Cardiac septum (tissue), 1 donor: ENCODE data around the gene TMEM272. TPM values are rescaled to one million over a fixed set of nuclear protein-coding genes. Genes with fewer than 3 reads are reported as not detected.

Source experiments
- DNase-seq: peaks from one replicate; pipeline ENCODE4 v3.0.0-alpha.2; 2020; ENCODE audit warnings: low spot score
- intact Hi-C: fragments of 100-400 bp; cut with DNase I; formaldehyde crosslinking; loops from one replicate; pipeline ENCODE4 v1.14.0; 2022
- total RNA-seq: library from RNA; stranded (reverse); fragmentation: NEBNext Ultra II Directional; extraction: Animal tissue kit (Norgen Biotek cat#: 25700); gene quantifications from one replicate; pipeline ENCODE4 v1.2.1, GENCODE V29; 2021
- donor health status: DM: no; HTN: no; CAD: no.

Gene TMEM272
- total RNA-seq, 1 donor from 2014 or later = 1.7 TPM

GRCh38 chr13:51769455-51770127 lies 75.4 kb downstream of the TMEM272 start:
- intact Hi-C loops = loop anchor here (5.0 to 10.0 kb wide), 2 partner anchors 33 to 185 kb away; partner anchors contain the start of genes DHRS12 and WDFY2
- DNase-seq = no peak

DNA sequence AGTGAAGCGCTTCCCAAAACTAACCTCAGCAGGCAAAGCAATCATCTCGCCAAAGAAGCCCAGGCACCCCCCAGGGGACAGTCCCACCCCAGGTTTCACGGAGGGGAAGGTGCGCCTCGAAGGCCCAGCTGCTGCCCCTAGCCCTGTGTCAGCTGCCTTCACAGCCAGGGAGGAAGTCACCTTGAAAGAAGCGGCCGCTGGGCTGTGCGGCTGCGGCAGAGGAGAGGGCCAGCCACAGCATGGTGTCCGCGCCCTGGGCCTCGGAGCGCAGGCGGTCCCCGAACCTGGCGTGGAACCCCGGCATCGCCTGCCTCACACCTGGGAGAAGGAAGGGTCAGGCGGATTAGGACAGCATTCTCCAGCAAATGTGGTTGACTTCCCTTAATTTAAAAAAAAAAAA lies 76.0 kb downstream of the TMEM272 start:
- intact Hi-C loops = loop anchor here (5.0 to 10.0 kb wide), 2 partner anchors 33 to 184 kb away; partner anchors contain the start of genes DHRS12 and WDFY2
- no peak for DNase-seq

DNA sequence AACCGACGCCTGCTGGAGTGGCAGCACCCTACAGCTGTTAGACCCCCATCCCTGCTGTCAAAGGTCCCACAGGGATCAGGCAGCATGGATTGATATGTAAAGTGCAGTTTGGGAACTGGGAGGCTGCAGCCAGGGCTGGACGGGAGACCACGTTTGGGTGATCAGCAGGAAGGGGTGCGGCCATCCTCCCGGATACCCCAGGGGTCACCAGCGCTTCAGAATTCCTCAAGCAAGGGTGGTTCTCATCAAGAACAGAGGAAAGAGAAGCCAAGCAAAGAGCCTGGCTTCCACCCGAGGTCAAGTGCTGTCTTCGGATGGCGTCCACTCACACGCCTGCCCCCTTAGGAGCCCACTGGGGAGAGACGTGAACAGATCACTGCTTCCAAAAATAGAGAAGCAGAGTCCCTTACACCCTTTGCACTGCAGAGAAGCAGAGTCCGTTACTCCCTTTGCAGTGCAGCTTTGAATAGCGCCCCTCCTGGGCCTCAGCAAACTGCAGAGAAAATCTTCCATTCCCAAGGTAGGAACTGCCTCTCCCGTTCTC lies 76.5 kb downstream of the TMEM272 start:
- no peak for DNase-seq
- intact Hi-C loops = loop anchor here (5.0 to 10.0 kb wide), 2 partner anchors 34 to 184 kb away; partner anchors contain the start of genes DHRS12 and WDFY2

- DNase-seq = no peak
- intact Hi-C loops = loop anchor here (5.0 to 10.0 kb wide), 2 partner anchors 35 to 182 kb away; partner anchors contain the start of genes DHRS12 and WDFY2
These were observed 77.9 kb downstream of the TMEM272 start for GRCh38 chr13:51767100-51767499.

GRCh38 chr13:51765142-51765515 lies 79.8 kb downstream of the TMEM272 start:
- intact Hi-C loops = loop anchor here (5.0 to 10.0 kb wide), 2 partner anchors 37 to 180 kb away; partner anchors contain the start of genes DHRS12 and WDFY2
- no peak for DNase-seq

DNA sequence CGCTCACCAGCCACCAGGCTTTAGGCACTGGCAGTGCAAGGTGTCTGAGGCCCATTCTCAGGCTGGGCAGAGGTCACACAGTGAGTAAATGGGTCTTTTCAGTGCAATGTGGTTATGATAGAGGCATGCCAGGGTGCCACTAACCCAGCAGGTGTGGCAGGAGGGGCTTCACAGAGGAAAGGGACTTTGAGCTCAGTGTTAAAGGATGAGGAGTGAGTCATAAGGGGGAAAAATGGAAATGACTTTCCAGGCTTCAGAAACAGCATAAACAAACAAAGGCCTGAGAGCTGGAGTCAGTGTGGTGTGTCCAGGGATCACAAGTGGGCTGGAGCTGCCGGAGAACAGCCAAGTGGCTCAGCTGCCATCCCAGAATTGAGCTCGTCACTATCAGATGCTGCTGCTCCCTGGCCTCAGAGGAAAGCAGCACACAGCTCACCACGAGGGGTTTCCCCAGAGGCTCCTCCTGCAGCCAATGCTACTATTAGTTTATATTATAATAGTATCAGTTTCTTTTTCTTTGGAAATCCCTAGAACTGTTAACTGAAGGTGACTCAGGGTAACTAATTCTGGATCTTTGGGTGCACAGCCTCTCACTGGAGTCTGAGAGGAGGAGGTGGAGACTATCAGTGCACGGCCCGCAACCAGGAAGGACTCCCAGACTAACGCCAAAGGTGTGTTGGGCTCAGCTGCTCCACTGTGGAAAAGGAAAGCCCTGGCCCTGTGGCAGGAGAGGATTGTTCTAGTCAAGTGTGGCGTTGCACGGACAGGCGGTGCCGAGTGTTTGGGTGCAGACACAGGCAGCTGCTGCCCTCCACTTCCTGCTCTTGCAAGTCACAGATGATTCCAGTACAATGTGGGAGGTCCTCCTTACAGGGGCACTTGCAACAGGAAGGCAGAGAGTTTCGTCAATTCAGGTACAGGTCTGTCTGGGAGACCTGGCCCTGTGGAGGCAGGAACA lies 80.5 kb downstream of the TMEM272 start:
- DNase-seq = peak; percentile 84
- intact Hi-C loops = loop anchor here (5.0 to 10.0 kb wide), 2 partner anchors 38 to 180 kb away; partner anchors contain the start of genes DHRS12 and WDFY2

DNA sequence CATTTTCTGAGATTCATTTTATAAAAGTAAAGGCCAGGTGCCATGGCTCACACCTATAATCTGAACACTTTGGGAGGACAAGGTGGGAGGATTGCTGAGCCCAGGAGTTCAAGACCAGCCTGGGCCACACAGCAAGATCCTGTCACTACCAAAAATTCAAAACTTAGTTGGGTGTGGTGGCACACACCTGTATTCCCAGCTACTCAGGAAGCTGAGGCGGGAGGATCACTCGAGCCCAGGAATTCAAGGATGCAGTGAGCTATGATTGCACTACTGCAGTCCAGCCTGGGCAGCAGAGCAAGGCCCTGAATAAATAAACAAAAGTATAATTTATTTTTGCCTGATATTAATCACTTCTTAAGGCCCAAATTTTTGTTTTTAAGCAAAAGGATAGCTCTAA lies 81.5 kb downstream of the TMEM272 start:
- DNase-seq = no peak
- intact Hi-C loops = loop anchor here (10.0 kb wide), 1 partner anchor 179 kb away; the partner anchor contains the start of gene WDFY2

Other genes starting within 250 kb of the TMEM272 start
- 9.8 TPM for gene DHRS12, start 41.0 kb downstream of the TMEM272 start, total RNA-seq
- not detected for gene CCDC70, start 16.8 kb upstream of the TMEM272 start, total RNA-seq
- 10.8 TPM for gene ATP7B, start 166.3 kb upstream of the TMEM272 start, total RNA-seq
- 23.6 TPM for gene ALG11, start 167.2 kb upstream of the TMEM272 start, total RNA-seq
- gene UTP14C, start 179.5 kb upstream of the TMEM272 start, total RNA-seq = 13.9 TPM